OCI-LY3 (cell line): Measurements from ENCODE around the gene FAH.

ENCODE experiments used
- H2AFZ ChIP-seq: fragments of 200-600, 300-600 bp; shearing (Covaris generic); 2 replicates; pipeline ENCODE4 v1.6.0; 2014; ENCODE audit warnings: antibody characterized with exemption, low read depth, low read length
- H3K27ac ChIP-seq: fragments of 200-600, 300-600 bp; sonication (generic); 2 replicates; pipeline ENCODE4 v1.5.1; 2014; ENCODE audit warnings: mild to moderate bottlenecking, low read length, moderate library complexity, mixed read lengths
- H3K27me3 ChIP-seq: fragments of 200-600, 300-600 bp; sonication (generic); 2 replicates; pipeline ENCODE4 v1.6.1; 2014; ENCODE audit warnings: low read depth, low read length, mixed read lengths
- H3K36me3 ChIP-seq: fragments of 200-600, 300-600 bp; sonication (generic); replicated peaks from 2 replicates; pipeline ENCODE3; 2014; ENCODE audit warnings: low read depth, low read length, mixed read lengths
- H3K4me1 ChIP-seq: fragments of 300-600, 200-600 bp; sonication (generic); 2 replicates; pipeline ENCODE4 v1.6.1; 2014; ENCODE audit warnings: low read length, mixed read lengths
- H3K4me2 ChIP-seq: fragments of 200-600, 300-600 bp; sonication (generic); 2 replicates; pipeline ENCODE4 v1.6.1; 2014; ENCODE audit warnings: low read length, mixed read lengths
- H3K4me3 ChIP-seq: fragments of 300-600, 200-600 bp; sonication (generic); 2 replicates; pipeline ENCODE4 v1.5.1; 2014; ENCODE audit warnings: antibody characterized with exemption, mild to moderate bottlenecking, low read length, moderate library complexity
- H3K79me2 ChIP-seq: fragments of 300-600, 200-600 bp; shearing (Covaris generic); 2 replicates; pipeline ENCODE4 v1.6.1; 2014; ENCODE audit warnings: mild to moderate bottlenecking, low read length, mixed read lengths
- H3K9ac ChIP-seq: fragments of 300-600, 200-600 bp; shearing (Covaris generic); 2 replicates; pipeline ENCODE4 v1.6.0; 2014; ENCODE audit warnings: mild to moderate bottlenecking, low read length, moderate library complexity
- H3K9me3 ChIP-seq: fragments of 200-600, 300-600 bp; shearing (Covaris generic); 2 replicates; pipeline ENCODE4 v1.6.1; 2014; ENCODE audit warnings: low read length, mixed read lengths; ENCODE audit not compliant: insufficient read depth
- H4K20me1 ChIP-seq: fragments of 200-600, 300-600 bp; sonication (generic); 2 replicates; pipeline ENCODE4 v1.6.1; 2016; ENCODE audit warnings: low read length, mixed read lengths; ENCODE audit not compliant: insufficient read depth
- CTCF ChIP-seq: fragments of 200-600, 300-600 bp; sonication (generic); IDR thresholded peaks from 2 replicates; pipeline ENCODE4 v1.5.1; 2014; ENCODE audit warnings: antibody characterized with exemption, low read length, low read depth
- EZH2phosphoT487 ChIP-seq: fragments of 200-600 bp; shearing (Covaris generic); IDR thresholded peaks from 2 replicates; pipeline ENCODE4 v1.6.1; 2018; ENCODE audit warnings: antibody characterized with exemption, mixed run types, low read depth

The FAH gene

GRCh38 chr15:80107204-80107603, 45.6 kb upstream of the FAH start:
- Histone ChIP-seq H3K4me1 (no peaks in the 10 kb centered on the region), H3K9ac (no peak overlapping the region), H3K79me2 (peaks cover 62% of the 10 kb centered on the region), H4K20me1 (peaks cover 79% of the 10 kb centered on the region), H2AFZ (no peak overlapping the region), H3K9me3 (no peaks in the 10 kb centered on the region), H3K4me3 (no peak overlapping the region), H3K27ac (no peak overlapping the region), H3K4me2 (no peak overlapping the region), H3K36me3 (peaks cover 5% of the 10 kb centered on the region), H3K27me3 (no peaks in the 10 kb centered on the region)
- TF ChIP-seq EZH2phosphoT487 (no peak), CTCF (no peak)

GRCh38 chr15:80107774-80108173, 45.0 kb upstream of the FAH start:
- no peaks in the 10 kb centered on the region for H3K27me3 ChIP-seq
- peaks cover 79% of the 10 kb centered on the region for H4K20me1 ChIP-seq
- H3K79me2 ChIP-seq: peaks cover 61% of the 10 kb centered on the region
- H3K9ac ChIP-seq: no peak overlapping the region
- no peaks in the 10 kb centered on the region for H3K9me3 ChIP-seq
- peaks cover 5% of the 10 kb centered on the region for H3K36me3 ChIP-seq
- TF ChIP-seq CTCF (no peak), EZH2phosphoT487 (no peak)
- no peak overlapping the region for H3K4me3 ChIP-seq
- H3K4me1 ChIP-seq: no peaks in the 10 kb centered on the region
- no peak overlapping the region for H2AFZ ChIP-seq
- no peak overlapping the region for H3K4me2 ChIP-seq
- no peak overlapping the region for H3K27ac ChIP-seq

GRCh38 chr15:80109388-80109787, 43.4 kb upstream of the FAH start:
- H3K79me2 ChIP-seq: peaks cover 65% of the 10 kb centered on the region
- H3K9ac ChIP-seq: no peak overlapping the region
- H2AFZ ChIP-seq: no peak overlapping the region
- no peak overlapping the region for H3K27ac ChIP-seq
- no peak overlapping the region for H3K4me2 ChIP-seq
- H3K4me1 ChIP-seq: no peaks in the 10 kb centered on the region
- no peak for TF ChIP-seq CTCF
- TF ChIP-seq EZH2phosphoT487: no peak
- no peaks in the 10 kb centered on the region for H3K9me3 ChIP-seq
- H3K4me3 ChIP-seq: no peak overlapping the region
- peaks cover 79% of the 10 kb centered on the region for H4K20me1 ChIP-seq
- H3K27me3 ChIP-seq: no peaks in the 10 kb centered on the region
- no peaks in the 10 kb centered on the region for H3K36me3 ChIP-seq

GRCh38 chr15:80110920-80111319, 41.9 kb upstream of the FAH start:
- peaks cover 67% of the 10 kb centered on the region for H3K79me2 ChIP-seq

More at GRCh38 chr15:80110920-80111319, 41.9 kb upstream of the FAH start:
- Histone ChIP-seq H3K4me2 (no peak overlapping the region), H3K36me3 (no peaks in the 10 kb centered on the region), H3K9ac (no peak overlapping the region), H3K4me1 (no peaks in the 10 kb centered on the region), H3K9me3 (no peaks in the 10 kb centered on the region), H3K4me3 (no peak overlapping the region), H2AFZ (no peak overlapping the region), H4K20me1 (peaks cover 76% of the 10 kb centered on the region), H3K27me3 (no peaks in the 10 kb centered on the region), H3K27ac (no peak overlapping the region)
- TF ChIP-seq CTCF (no peak), EZH2phosphoT487 (no peak)
